AG09309 (cell line): Measurements from ENCODE around the gene REXO1.
A peak's percentile ranks its signal among the peaks of the same experiment; 100 is the strongest.

Source experiments
- DNase-seq: peaks from one replicate; pipeline ENCODE4 v3.0.0-alpha.2; 2010; ENCODE audit warnings: low read depth
- H3K4me3 ChIP-seq: 2 replicates; pipeline ENCODE4 v1.5.1; 2011; ENCODE audit warnings: mild to moderate bottlenecking, low read depth, low read length, moderate library complexity; ENCODE audit not compliant: control insufficient read depth
- CTCF ChIP-seq: IDR thresholded peaks from 2 replicates; pipeline ENCODE4 v1.5.1; 2011; ENCODE audit warnings: mild to moderate bottlenecking, low read depth, low read length, inconsistent platforms; ENCODE audit not compliant: insufficient read depth, control insufficient read depth; ENCODE audit errors: missing control alignments

REXO1 gene

GRCh38 chr19:1813192-1814182, 34.8 kb downstream of the REXO1 start:
- TF ChIP-seq CTCF = no peak
- DNase-seq = no peak
- H3K4me3 ChIP-seq = peak overlapping the region; percentile 56

- peak; percentile 60 for TF ChIP-seq CTCF
- peak; percentile 33 for DNase-seq
- peak overlapping the region; percentile 56 for H3K4me3 ChIP-seq
These were observed 35.7 kb downstream of the REXO1 start for GRCh38 chr19:1812426-1813191.

- peak within 1 kb of the TSS; percentile 56 for H3K4me3 ChIP-seq
- no peak for DNase-seq
- TF ChIP-seq CTCF = peak; percentile 22
These were observed 36.3 kb downstream of the REXO1 start, which contains the start of gene ATP8B3 for GRCh38 chr19:1811942-1812425. Gene ATP8B3 (minus strand): TSS chr19:1812276. CDS start chr19:1811736, 540 bp downstream.

GRCh38 chr19:1811472-1811894, 36.8 kb downstream of the REXO1 start:
- TF ChIP-seq CTCF = no peak
- H3K4me3 ChIP-seq = peak overlapping the region; percentile 45
- DNase-seq = no peak

- TF ChIP-seq CTCF = no peak
- no peak for DNase-seq
- H3K4me3 ChIP-seq = no peak overlapping the region
These were observed 37.7 kb downstream of the REXO1 start for GRCh38 chr19:1810439-1811160.

GRCh38 chr19:1809678-1810077, 38.6 kb downstream of the REXO1 start:
- no peak for TF ChIP-seq CTCF
- no peak for DNase-seq
- H3K4me3 ChIP-seq = no peak overlapping the region
